ENCODE measurements around the gene MAN2A2.

DNA sequence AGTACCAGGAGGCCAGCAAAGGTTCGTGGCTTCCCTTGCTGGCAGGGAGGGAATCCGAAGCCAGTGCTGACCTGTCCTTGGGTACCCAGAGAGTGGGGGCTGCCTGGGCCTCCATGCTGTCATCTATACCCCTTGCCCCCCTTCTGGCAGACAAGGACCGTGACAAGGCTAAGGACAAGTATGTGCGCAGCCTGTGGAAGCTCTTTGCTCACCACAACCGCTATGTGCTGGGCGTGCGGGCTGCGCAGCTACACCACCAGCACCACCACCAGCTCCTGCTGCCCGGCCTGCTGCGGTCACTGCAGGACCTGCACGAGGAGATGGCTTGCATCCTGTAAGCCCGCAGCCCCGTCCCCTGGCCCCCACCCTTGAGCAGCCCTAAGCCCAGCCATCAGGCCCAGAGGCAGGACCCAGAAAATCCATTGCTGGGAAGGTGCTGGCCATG is 16.0 kb upstream of the MAN2A2 start:
- TF ChIP-seq CTCF (conservative IDR thresholded peaks at IDR 0.05; ENCODE audit: low read length): no peak
- TF ChIP-seq EZH2phosphoT487 (IDR thresholded peaks at IDR 0.05; ENCODE audit: borderline replicate concordance, low read depth, low read length): no peak

Measured in OCI-LY7 (cell line).